IMR-90 (cell line): ENCODE data around the gene SERPINI1. TPM values are rescaled to one million over a fixed set of nuclear protein-coding genes. Genes with fewer than 3 reads are reported as not detected.

ENCODE experiments used
- ATAC-seq: fragments of 200-7000 bp; cut with Tn5 transposase; 2 replicates; pipeline ENCODE4 v1.9.1; 2020; ENCODE audit warnings: low read depth, mild to moderate bottlenecking, moderate library complexity
- BruUV-seq: library from RNA; stranded (reverse); fragments of 400-500 nt; replicated peaks from 2 replicates; lab custom pipeline; 2021; lab: Mats Ljungman, UMichigan
- CTCF ChIA-PET: fragments of 300-600 bp; formaldehyde crosslinking; extraction: SDS; loops from one replicate; lab custom pipeline; 2021; ENCODE audit warnings: antibody characterized with exemption; lab: Yijun Ruan, JAX
- POLR2A ChIA-PET: fragments of 300-600 bp; sonication (Branson Sonifier 250); formaldehyde crosslinking; loops from one replicate; lab custom pipeline; 2022; ENCODE audit warnings: antibody characterized with exemption; ENCODE audit not compliant: unreplicated experiment; lab: Charles Lee
- DNase-seq: peaks from one replicate; pipeline ENCODE4 v3.0.0; 2013
- H2AFZ ChIP-seq: replicated peaks from 2 replicates; pipeline ENCODE3; 2013; ENCODE audit warnings: low read length, mild to moderate bottlenecking; ENCODE audit not compliant: poor library complexity
- H2AK5ac ChIP-seq: 2 replicates; pipeline ENCODE4 v1.6.1; 2013; ENCODE audit warnings: low read depth, low read length, inconsistent platforms
- H2AK9ac ChIP-seq: replicated peaks from 2 replicates; pipeline ENCODE3; 2013; ENCODE audit warnings: mild to moderate bottlenecking, low read depth, low read length, moderate library complexity; ENCODE audit not compliant: poor library complexity
- H2BK120ac ChIP-seq: 2 replicates; pipeline ENCODE4 v1.6.1; 2013; ENCODE audit warnings: low read depth, low read length, inconsistent platforms
- H2BK15ac ChIP-seq: 3 replicates; pipeline ENCODE4 v1.6.1; 2013; ENCODE audit warnings: low read depth, low read length, inconsistent platforms
- H2BK20ac ChIP-seq: 2 replicates; pipeline ENCODE4 v1.6.1; 2013; ENCODE audit warnings: low read depth, mild to moderate bottlenecking, inconsistent platforms, low read length, moderate library complexity
- H2BK5ac ChIP-seq: 2 replicates; pipeline ENCODE4 v1.6.1; 2013; ENCODE audit warnings: mild to moderate bottlenecking, low read depth, low read length, inconsistent platforms; ENCODE audit not compliant: poor library complexity, severe bottlenecking
- H3K14ac ChIP-seq: replicated peaks from 2 replicates; pipeline ENCODE4 v1.6.1; 2013; ENCODE audit warnings: low read depth, low read length, inconsistent platforms
- H3K18ac ChIP-seq: 2 replicates; pipeline ENCODE4 v1.6.1; 2013; ENCODE audit warnings: low read depth, low read length, control low read depth
- H3K23ac ChIP-seq: 2 replicates; pipeline ENCODE4 v1.6.1; 2013; ENCODE audit warnings: low read depth, low read length, inconsistent platforms
- H3K27ac ChIP-seq: 2 replicates; pipeline ENCODE4 v1.5.1; 2013; ENCODE audit warnings: mild to moderate bottlenecking, control low read depth, low read length; ENCODE audit not compliant: insufficient read depth
- H3K27me3 ChIP-seq: 2 replicates; pipeline ENCODE4 v1.6.1; 2013; ENCODE audit warnings: low read length; ENCODE audit not compliant: control insufficient read depth, insufficient read depth
- H3K36me3 ChIP-seq: 2 replicates; pipeline ENCODE4 v1.6.1; 2013; ENCODE audit warnings: low read length, mixed read lengths; ENCODE audit not compliant: control insufficient read depth, insufficient read depth
- H3K4ac ChIP-seq: 2 replicates; pipeline ENCODE4 v1.6.1; 2013; ENCODE audit warnings: low read depth, low read length, inconsistent platforms
- H3K4me1 ChIP-seq: 2 replicates; pipeline ENCODE4 v1.6.1; 2013; ENCODE audit warnings: low read length, mixed read lengths; ENCODE audit not compliant: control insufficient read depth, insufficient read depth
- H3K4me2 ChIP-seq: 2 replicates; pipeline ENCODE4 v1.6.1; 2013; ENCODE audit warnings: low read depth, mild to moderate bottlenecking, control low read depth, low read length, moderate library complexity
- H3K4me3 ChIP-seq: 2 replicates; pipeline ENCODE4 v1.5.1; 2013; ENCODE audit warnings: low read depth, mild to moderate bottlenecking, control low read depth, low read length, moderate library complexity; ENCODE audit not compliant: insufficient read depth
- H3K56ac ChIP-seq: 2 replicates; pipeline ENCODE4 v1.6.1; 2013; ENCODE audit warnings: low read length, inconsistent platforms; ENCODE audit not compliant: insufficient read depth; ENCODE audit errors: extremely low read depth
- H3K79me1 ChIP-seq, 2 experiments: 2 replicates each; pipeline ENCODE4 v1.6.1; 2013; ENCODE audit warnings: low read length in 2 of 2, inconsistent platforms in 1 of 2, low read depth in 1 of 2
- H3K9ac ChIP-seq: 2 replicates; pipeline ENCODE4 v1.6.1; 2013; ENCODE audit warnings: low read depth, low read length, control low read depth
- H3K9me1 ChIP-seq: 2 replicates; pipeline ENCODE4 v1.6.1; 2013; ENCODE audit warnings: low read length, inconsistent platforms; ENCODE audit not compliant: insufficient read depth
- H3K9me3 ChIP-seq: 2 replicates; pipeline ENCODE4 v1.6.1; 2013; ENCODE audit warnings: low read length; ENCODE audit not compliant: control insufficient read depth, insufficient read depth
- H4K20me1 ChIP-seq: 2 replicates; pipeline ENCODE4 v1.6.1; 2013; ENCODE audit warnings: low read length, inconsistent platforms; ENCODE audit not compliant: insufficient read depth
- H4K5ac ChIP-seq: 2 replicates; pipeline ENCODE4 v1.6.1; 2013; ENCODE audit warnings: mild to moderate bottlenecking, low read depth, low read length, control low read depth
- H4K8ac ChIP-seq, 2 experiments: 2 replicates each; pipeline ENCODE4 v1.6.1; 2013; ENCODE audit warnings: low read depth in 2 of 2, low read length in 2 of 2, control low read depth in 1 of 2, inconsistent platforms in 1 of 2
- H4K91ac ChIP-seq: 2 replicates; pipeline ENCODE4 v1.6.1; 2013; ENCODE audit warnings: low read depth, low read length, inconsistent platforms; ENCODE audit not compliant: insufficient read depth
- BHLHE40 ChIP-seq: fragments of 150-350 bp; IDR thresholded peaks from 2 replicates; pipeline ENCODE4 v1.6.1; 2016; ENCODE audit warnings: mild to moderate bottlenecking, low read depth, low read length
- CEBPB ChIP-seq: IDR thresholded peaks from 2 replicates; pipeline ENCODE4 v1.6.1; 2012; ENCODE audit warnings: low read depth, low read length, improper control_type of control experiment
- CHD1 ChIP-seq: IDR thresholded peaks from 2 replicates; pipeline ENCODE4 v1.6.1; 2012; ENCODE audit warnings: low read depth, low read length, improper control_type of control experiment
- MAFK ChIP-seq: IDR thresholded peaks from 2 replicates; pipeline ENCODE4 v1.6.1; 2012; ENCODE audit warnings: low read depth, low read length, improper control_type of control experiment
- MAZ ChIP-seq: IDR thresholded peaks from 2 replicates; pipeline ENCODE4 v1.6.1; 2012; ENCODE audit warnings: low read depth, mild to moderate bottlenecking, low read length, improper control_type of control experiment, moderate library complexity, borderline replicate concordance
- MXI1 ChIP-seq: IDR thresholded peaks from 2 replicates; pipeline ENCODE4 v1.6.1; 2012; ENCODE audit warnings: low read depth, mild to moderate bottlenecking, low read length, moderate library complexity, borderline replicate concordance
- NFE2L2 ChIP-seq: fragments of 150-350 bp; IDR thresholded peaks from 2 replicates; pipeline ENCODE4 v1.6.1; 2016; ENCODE audit warnings: low read depth, mild to moderate bottlenecking, low read length
- POLR2A ChIP-seq: IDR thresholded peaks from 2 replicates; pipeline ENCODE4 v1.6.1; 2012; ENCODE audit warnings: mild to moderate bottlenecking, low read depth, low read length
- RAD21 ChIP-seq: IDR thresholded peaks from 2 replicates; pipeline ENCODE4 v1.6.1; 2012; ENCODE audit warnings: low read length, improper control_type of control experiment
- RCOR1 ChIP-seq: IDR thresholded peaks from 2 replicates; pipeline ENCODE4 v1.6.1; 2012; ENCODE audit warnings: mild to moderate bottlenecking, low read length, improper control_type of control experiment; ENCODE audit not compliant: insufficient replicate concordance
- RFX5 ChIP-seq: IDR thresholded peaks from 2 replicates; pipeline ENCODE4 v1.8.0; 2012; ENCODE audit warnings: low read depth, mild to moderate bottlenecking, low read length, moderate library complexity
- SMC3 ChIP-seq: fragments of 150-350 bp; IDR thresholded peaks from 2 replicates; pipeline ENCODE4 v1.6.1; 2016; ENCODE audit warnings: low read depth, mild to moderate bottlenecking, antibody characterized with exemption, low read length, moderate library complexity
- dilution Hi-C: fragments of 300-500 bp; cut with HindIII; formaldehyde crosslinking; loops from one replicate; pipeline ENCODE4 v1.14.3; 2018; ENCODE audit warnings: low sequenced_read_pairs; ENCODE audit not compliant: unreplicated experiment
- in situ Hi-C: fragments of 300-500 bp; cut with MboI; formaldehyde crosslinking; loops from 3 replicates; pipeline ENCODE4 v1.14.3; 2019; ENCODE audit warnings: low sequenced_read_pairs, inconsistent platforms, mixed read lengths
- intact Hi-C: fragments of 100-400 bp; cut with micrococcal nuclease; formaldehyde crosslinking; loops from 2 replicates; pipeline ENCODE4 v1.10.0; 2022
- polyA plus RNA-seq, 3 experiments: library from polyadenylated mRNA; depleted of rRNA; stranded (reverse); fragments of >200 nt; gene quantifications; 2 replicates each; pipeline ENCODE4 v1.2.3, GENCODE V29; 2012; ENCODE audit warnings: low replicate concordance in 1 of 3
- total RNA-seq: library from RNA; depleted of rRNA; stranded (reverse); fragments of >200 nt; gene quantifications from 2 replicates; pipeline ENCODE4 v1.2.3, GENCODE V29; 2012
- TF ChIP-seq, protein P1 (sequence below): fragments of 150-350 bp; IDR thresholded peaks from 2 replicates; pipeline ENCODE4 v1.6.1; 2016; ENCODE audit warnings: low read depth, mild to moderate bottlenecking, low read length, moderate library complexity, borderline replicate concordance
- TF ChIP-seq, protein P2 (sequence below): conservative IDR thresholded peaks from 2 replicates; pipeline ENCODE4 v1.5.1; 2012; ENCODE audit warnings: mild to moderate bottlenecking, low read depth, low read length, improper control_type of control experiment
- TF ChIP-seq, protein P3 (sequence below): fragments of 150-350 bp; IDR thresholded peaks from 2 replicates; pipeline ENCODE4 v1.6.1; 2017; ENCODE audit warnings: mild to moderate bottlenecking, antibody characterized with exemption, low read length, low read depth

Gene SERPINI1
- total and polyA plus RNA-seq, 2 of the 4 experiments (the other 2 are of a cell fraction): 0.36 to 1.3 TPM

DNA sequence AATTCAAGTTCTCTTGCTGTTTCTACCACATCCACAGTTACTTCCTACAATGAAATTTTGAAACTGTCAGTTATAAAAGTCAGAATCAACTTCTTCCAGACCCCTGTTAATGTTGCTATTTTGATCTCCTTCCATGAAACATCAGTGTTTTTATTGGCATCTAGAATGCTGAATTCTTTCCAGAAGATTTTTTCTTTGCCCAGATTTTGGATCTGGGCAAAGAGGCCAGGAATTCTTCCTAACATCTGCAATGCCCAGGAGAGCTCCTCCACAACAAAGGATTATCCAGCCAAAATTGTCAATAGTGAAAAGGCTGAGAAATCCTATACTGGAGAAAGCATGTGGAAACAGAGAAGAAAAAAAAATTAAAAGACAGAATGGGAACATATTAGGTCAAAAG is 75.5 kb downstream of the SERPINI1 start:
- intact Hi-C loops: no loop called here
- Histone ChIP-seq H3K36me3 (no peaks in the 10 kb centered on the region), H3K27me3 (no peaks in the 10 kb centered on the region), H3K56ac (no peak overlapping the region), H3K9me3 (no peaks in the 10 kb centered on the region), H2AK9ac (no peak overlapping the region), H3K4me1 (peaks cover 2% of the 10 kb centered on the region; the same call in 1 of the 2 replicates), H4K5ac (no peak overlapping the region), H3K14ac (no peak overlapping the region), H2BK20ac (no peak overlapping the region), H3K79me1 (no peaks in the 10 kb centered on the region), H3K4me3 (no peak overlapping the region), H3K27ac (no peak overlapping the region), H4K91ac (no peak overlapping the region), H4K20me1 (no peaks in the 10 kb centered on the region), H3K9ac (no peak overlapping the region), H3K4ac (no peak overlapping the region), H2AK5ac (no peak overlapping the region), H4K8ac (no peak overlapping the region), H2AFZ (no peak overlapping the region), H3K23ac (no peak overlapping the region), H2BK120ac (no peak overlapping the region), H3K4me2 (no peak overlapping the region), H3K18ac (no peak overlapping the region), H3K9me1 (no peaks in the 10 kb centered on the region), H2BK15ac (no peak overlapping the region), H2BK5ac (no peak overlapping the region)
- BruUV-seq: no TSS peak
- ATAC-seq (no peak), DNase-seq (no peak)
- in situ Hi-C loops: no loop called here
- ChIA-PET POLR2A (no interaction called here), CTCF (no interaction called here)
- dilution Hi-C loops: no loop called here
- TF ChIP-seq POLR2A (no peak), MXI1 (no peak), CHD1 (no peak), SMC3 (no peak), RFX5 (no peak), MAZ (no peak), MAFK (no peak), NFE2L2 (no peak), BHLHE40 (no peak), RAD21 (no peak), CEBPB (no peak), RCOR1 (no peak)
- TF ChIP-seq, protein P1, sequence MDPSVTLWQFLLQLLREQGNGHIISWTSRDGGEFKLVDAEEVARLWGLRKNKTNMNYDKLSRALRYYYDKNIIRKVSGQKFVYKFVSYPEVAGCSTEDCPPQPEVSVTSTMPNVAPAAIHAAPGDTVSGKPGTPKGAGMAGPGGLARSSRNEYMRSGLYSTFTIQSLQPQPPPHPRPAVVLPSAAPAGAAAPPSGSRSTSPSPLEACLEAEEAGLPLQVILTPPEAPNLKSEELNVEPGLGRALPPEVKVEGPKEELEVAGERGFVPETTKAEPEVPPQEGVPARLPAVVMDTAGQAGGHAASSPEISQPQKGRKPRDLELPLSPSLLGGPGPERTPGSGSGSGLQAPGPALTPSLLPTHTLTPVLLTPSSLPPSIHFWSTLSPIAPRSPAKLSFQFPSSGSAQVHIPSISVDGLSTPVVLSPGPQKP: no peak
- TF ChIP-seq, protein P2, sequence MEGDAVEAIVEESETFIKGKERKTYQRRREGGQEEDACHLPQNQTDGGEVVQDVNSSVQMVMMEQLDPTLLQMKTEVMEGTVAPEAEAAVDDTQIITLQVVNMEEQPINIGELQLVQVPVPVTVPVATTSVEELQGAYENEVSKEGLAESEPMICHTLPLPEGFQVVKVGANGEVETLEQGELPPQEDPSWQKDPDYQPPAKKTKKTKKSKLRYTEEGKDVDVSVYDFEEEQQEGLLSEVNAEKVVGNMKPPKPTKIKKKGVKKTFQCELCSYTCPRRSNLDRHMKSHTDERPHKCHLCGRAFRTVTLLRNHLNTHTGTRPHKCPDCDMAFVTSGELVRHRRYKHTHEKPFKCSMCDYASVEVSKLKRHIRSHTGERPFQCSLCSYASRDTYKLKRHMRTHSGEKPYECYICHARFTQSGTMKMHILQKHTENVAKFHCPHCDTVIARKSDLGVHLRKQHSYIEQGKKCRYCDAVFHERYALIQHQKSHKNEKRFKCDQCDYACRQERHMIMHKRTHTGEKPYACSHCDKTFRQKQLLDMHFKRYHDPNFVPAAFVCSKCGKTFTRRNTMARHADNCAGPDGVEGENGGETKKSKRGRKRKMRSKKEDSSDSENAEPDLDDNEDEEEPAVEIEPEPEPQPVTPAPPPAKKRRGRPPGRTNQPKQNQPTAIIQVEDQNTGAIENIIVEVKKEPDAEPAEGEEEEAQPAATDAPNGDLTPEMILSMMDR: no peak
- TF ChIP-seq, protein P3, sequence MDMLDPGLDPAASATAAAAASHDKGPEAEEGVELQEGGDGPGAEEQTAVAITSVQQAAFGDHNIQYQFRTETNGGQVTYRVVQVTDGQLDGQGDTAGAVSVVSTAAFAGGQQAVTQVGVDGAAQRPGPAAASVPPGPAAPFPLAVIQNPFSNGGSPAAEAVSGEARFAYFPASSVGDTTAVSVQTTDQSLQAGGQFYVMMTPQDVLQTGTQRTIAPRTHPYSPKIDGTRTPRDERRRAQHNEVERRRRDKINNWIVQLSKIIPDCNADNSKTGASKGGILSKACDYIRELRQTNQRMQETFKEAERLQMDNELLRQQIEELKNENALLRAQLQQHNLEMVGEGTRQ: no peak
